ENCODE data around the gene MAPRE3.
A peak's percentile ranks its signal among the peaks of the same experiment; 100 is the strongest.

The MAPRE3 gene

DNA sequence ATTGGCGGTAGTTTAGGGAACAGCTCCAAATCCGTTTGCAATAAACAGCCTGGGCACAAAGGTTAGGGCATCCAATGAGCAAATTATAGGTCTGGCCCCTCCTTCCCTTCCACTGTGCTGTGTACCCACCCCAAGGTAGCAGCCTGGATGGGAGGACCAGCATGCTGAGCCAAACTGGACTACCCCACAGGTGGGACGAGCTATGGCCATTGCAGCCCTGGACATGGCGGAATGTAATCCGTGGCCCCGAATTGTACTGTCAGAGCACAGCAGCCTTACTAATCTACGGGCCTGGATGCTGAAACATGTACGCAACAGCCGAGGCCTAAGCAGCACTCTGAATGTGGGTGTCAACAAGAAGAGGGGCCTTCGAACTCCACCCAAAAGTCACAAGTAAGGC is 87.8 kb downstream of the MAPRE3 start:
- no peak for TF ChIP-seq Cebpa-rat (IDR thresholded peaks at IDR 0.05)
- H3K36me3 ChIP-seq: peaks cover 99% of the 10 kb centered on the region

DNA sequence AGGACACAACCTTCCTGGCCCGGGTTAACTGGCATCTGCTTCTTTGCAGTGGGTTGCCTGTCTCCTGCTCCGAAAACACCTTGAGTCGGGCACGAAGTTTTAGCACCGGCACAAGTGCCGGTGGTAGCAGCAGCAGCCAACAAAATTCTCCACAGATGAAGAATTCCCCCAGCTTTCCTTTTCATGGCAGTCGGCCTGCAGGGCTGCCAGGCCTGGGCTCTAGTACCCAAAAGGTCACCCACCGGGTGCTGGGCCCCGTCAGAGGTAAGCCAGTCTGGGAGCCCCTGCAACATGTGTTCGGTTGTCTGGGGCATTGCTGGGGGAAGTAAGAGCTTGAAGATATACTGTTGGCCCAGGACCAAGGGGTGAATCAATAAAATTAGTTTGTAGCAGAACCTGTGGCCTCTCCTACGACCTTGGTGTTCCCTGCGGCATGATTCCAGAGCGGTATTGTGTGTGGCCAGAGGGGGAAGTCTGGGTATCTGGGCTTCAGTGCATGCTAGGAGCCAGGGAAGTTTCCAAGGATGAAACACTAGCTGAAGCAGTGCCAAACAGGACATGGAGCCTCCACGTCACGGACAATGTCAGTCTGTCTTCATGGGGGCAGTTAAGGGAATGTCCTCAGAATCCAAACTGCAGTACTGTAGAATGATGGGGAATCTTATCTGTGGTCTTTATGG is 88.8 kb downstream of the MAPRE3 start:
- Histone ChIP-seq H3K4me1 (no peaks in the 10 kb centered on the region), H3K9me3 (no peaks in the 10 kb centered on the region), H3K9ac (no peak overlapping the region), H4K20me1 (peaks cover 7% of the 10 kb centered on the region; the same call in 1 of the 2 replicates), H3K4me2 (no peak overlapping the region), H3K27me3 (no peaks in the 10 kb centered on the region), H3K4me3 (no peak overlapping the region), H3K27ac (no peak overlapping the region), H3K36me3 (peaks cover 98% of the 10 kb centered on the region)
- TF ChIP-seq Cebpa-rat (IDR thresholded peaks at IDR 0.05): no peak

More for the DNA sequence above, 87.8 kb downstream of the MAPRE3 start:
- H3K27ac ChIP-seq: no peak overlapping the region
- H3K4me3 ChIP-seq: no peak overlapping the region
- H3K27me3 ChIP-seq: no peaks in the 10 kb centered on the region
- no peak overlapping the region for H3K4me2 ChIP-seq
- H4K20me1 ChIP-seq: peaks cover 7% of the 10 kb centered on the region; the same call in 1 of the 2 replicates
- no peaks in the 10 kb centered on the region for H3K9me3 ChIP-seq
- no peak overlapping the region for H3K9ac ChIP-seq
- H3K4me1 ChIP-seq: peaks cover under 1% of the 10 kb centered on the region; the same call in 1 of the 2 replicates

DNA sequence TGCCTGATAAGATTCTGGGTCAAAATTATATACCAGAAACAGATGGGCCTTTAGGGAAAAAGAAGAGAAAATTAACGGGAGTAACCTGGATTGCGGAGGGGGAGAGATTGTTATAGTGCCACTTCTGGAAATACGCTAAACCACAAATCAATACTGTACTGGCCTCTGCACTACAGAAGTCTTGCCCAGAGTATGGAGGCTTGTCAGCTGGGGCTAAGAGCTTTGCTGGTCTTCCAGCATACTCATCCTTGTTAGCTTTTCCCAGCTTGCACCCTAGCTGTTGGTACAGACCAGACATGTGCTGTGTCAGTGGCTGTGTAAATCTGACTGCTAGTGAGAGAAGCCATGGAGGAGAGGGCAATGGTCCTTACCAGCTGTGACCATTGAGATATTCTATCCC is 89.9 kb downstream of the MAPRE3 start:
- Histone ChIP-seq H3K4me3 (no peak overlapping the region), H3K4me1 (no peaks in the 10 kb centered on the region), H3K4me2 (no peak overlapping the region), H4K20me1 (peaks cover 7% of the 10 kb centered on the region; the same call in 1 of the 2 replicates), H3K27ac (no peak overlapping the region), H3K9ac (no peak overlapping the region; the same call in 1 of the 2 replicates), H3K9me3 (no peaks in the 10 kb centered on the region), H3K36me3 (peaks cover 96% of the 10 kb centered on the region), H3K27me3 (no peaks in the 10 kb centered on the region)
- no peak for TF ChIP-seq Cebpa-rat (IDR thresholded peaks at IDR 0.05)

DNA sequence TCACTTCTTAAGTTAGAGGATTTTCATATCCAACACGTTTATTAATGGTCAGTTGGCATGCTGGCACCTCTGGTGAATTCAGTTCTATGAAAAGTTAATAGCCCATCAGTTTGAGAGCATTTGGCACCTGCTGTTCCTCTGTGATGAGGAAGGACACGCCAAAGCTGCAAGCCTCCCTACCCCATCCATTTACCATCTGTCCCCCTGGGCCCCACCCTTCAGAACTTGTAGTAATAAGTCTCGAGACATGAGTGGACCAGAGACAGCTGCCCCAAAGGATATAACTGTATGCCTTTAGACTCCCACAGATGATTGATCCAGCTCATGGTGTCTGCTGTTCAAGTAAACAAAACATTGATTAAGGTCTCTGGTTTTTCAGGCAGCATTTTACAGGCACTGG is 94.7 kb downstream of the MAPRE3 start:
- H3K27me3 ChIP-seq: no peaks in the 10 kb centered on the region
- no peaks in the 10 kb centered on the region for H3K9me3 ChIP-seq
- H3K36me3 ChIP-seq: peaks cover 96% of the 10 kb centered on the region
- H3K4me3 ChIP-seq: no peak overlapping the region
- H3K27ac ChIP-seq: no peak overlapping the region
- peaks cover 20% of the 10 kb centered on the region for H3K4me1 ChIP-seq
- no peak overlapping the region for H3K9ac ChIP-seq
- no peak overlapping the region for H3K4me2 ChIP-seq
- peaks cover 49% of the 10 kb centered on the region for H4K20me1 ChIP-seq
- no peak for TF ChIP-seq Cebpa-rat (IDR thresholded peaks at IDR 0.05)

DNA sequence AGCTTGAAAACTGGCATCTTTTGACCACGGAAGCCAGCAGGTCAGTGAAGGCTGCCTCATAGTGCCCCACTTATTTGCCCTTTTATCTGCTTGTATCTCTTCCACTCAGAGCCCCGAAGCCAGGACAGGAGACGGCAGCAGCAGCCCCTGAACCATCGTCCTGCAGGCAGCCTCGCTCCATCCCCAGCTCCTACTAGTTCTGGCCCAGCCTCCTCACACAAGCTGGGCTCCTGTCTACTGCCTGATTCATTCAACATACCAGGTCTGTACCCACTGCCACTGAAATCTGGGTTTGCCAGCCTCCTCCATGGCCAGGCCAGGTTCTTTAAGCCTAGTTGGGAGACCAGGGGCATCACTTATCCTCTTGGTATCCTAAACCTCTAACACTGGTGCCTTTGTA is 96.9 kb downstream of the MAPRE3 start:
- Histone ChIP-seq H3K27me3 (no peaks in the 10 kb centered on the region), H3K4me3 (no peak overlapping the region), H4K20me1 (peaks cover 58% of the 10 kb centered on the region), H3K4me1 (peaks cover 32% of the 10 kb centered on the region), H3K27ac (no peak overlapping the region), H3K4me2 (no peak overlapping the region), H3K9me3 (no peaks in the 10 kb centered on the region), H3K36me3 (peaks cover 75% of the 10 kb centered on the region), H3K9ac (no peak overlapping the region)
- no peak for TF ChIP-seq Cebpa-rat (IDR thresholded peaks at IDR 0.05)

DNA sequence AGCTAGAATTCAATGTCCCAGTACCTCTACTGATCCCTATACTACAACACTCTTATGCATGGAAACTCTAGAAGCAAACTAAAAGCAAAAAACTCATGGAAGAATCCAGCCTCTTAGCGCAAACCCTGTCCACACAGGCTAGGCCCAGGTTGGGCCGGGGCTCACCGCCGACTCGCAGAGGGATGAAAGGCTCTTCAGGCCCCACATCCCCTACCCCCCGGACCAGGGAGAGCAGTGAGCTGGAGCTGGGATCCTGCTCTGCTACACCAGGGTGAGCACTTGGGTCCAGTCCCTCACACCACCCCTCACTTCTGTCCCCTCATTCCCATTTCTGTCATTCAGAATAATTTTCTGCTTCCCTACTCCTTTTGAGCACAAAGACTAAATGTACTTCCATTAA is 99.0 kb downstream of the MAPRE3 start:
- peak overlapping the region; percentile 100 for H3K4me2 ChIP-seq
- peaks cover 52% of the 10 kb centered on the region for H4K20me1 ChIP-seq
- no peak for TF ChIP-seq Cebpa-rat (IDR thresholded peaks at IDR 0.05)
- H3K4me3 ChIP-seq: peak overlapping the region; percentile 87; the same call in 1 of the 2 replicates
- H3K27me3 ChIP-seq: no peaks in the 10 kb centered on the region
- H3K9ac ChIP-seq: peak overlapping the region; percentile 90; the same call in 1 of the 2 replicates
- H3K4me1 ChIP-seq: peaks cover 53% of the 10 kb centered on the region
- H3K27ac ChIP-seq: peak overlapping the region; percentile 93; the same call in 1 of the 2 replicates
- peaks cover 57% of the 10 kb centered on the region for H3K36me3 ChIP-seq
- no peaks in the 10 kb centered on the region for H3K9me3 ChIP-seq

DNA sequence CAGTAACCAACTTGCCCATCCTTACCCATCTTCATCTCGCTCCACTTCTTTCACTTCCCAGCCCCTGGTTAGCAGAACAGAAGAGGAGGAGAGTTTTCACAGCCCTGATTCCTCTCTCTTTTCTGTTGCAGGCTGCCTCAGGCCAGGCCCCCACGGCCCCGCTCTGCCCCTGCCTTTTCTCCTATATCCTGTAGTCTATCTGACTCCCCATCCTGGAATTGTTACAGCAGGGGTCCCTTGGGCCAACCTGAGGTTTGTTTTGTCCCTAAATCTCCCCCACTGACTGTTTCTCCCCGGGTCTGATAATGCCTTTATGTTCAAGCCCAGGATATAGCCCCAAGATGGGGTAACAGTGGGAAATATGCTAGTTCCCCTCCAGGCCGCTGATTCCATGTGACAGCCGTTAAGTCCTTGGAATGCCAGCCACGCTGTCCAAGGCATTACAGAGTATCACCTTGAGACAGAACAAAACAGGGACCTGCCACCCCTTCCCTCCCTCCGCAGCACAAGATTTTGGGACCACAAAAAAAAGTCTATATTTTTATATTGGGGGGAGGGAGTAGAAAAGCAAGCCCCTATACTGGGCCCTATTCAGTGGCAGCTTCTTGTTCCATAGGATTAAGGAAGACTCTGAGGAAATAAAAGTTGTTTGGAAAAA is 99.7 kb downstream of the MAPRE3 start:
- no peaks in the 10 kb centered on the region for H3K27me3 ChIP-seq
- H3K4me1 ChIP-seq: peaks cover 59% of the 10 kb centered on the region
- H3K9ac ChIP-seq: peak overlapping the region; percentile 90
- peak overlapping the region; percentile 93 for H3K27ac ChIP-seq
- peaks cover 52% of the 10 kb centered on the region for H3K36me3 ChIP-seq
- H3K4me2 ChIP-seq: peak overlapping the region; percentile 100
- H4K20me1 ChIP-seq: peaks cover 52% of the 10 kb centered on the region
- no peaks in the 10 kb centered on the region for H3K9me3 ChIP-seq
- no peak for TF ChIP-seq Cebpa-rat (IDR thresholded peaks at IDR 0.05)
- peak overlapping the region; percentile 87 for H3K4me3 ChIP-seq

DNA sequence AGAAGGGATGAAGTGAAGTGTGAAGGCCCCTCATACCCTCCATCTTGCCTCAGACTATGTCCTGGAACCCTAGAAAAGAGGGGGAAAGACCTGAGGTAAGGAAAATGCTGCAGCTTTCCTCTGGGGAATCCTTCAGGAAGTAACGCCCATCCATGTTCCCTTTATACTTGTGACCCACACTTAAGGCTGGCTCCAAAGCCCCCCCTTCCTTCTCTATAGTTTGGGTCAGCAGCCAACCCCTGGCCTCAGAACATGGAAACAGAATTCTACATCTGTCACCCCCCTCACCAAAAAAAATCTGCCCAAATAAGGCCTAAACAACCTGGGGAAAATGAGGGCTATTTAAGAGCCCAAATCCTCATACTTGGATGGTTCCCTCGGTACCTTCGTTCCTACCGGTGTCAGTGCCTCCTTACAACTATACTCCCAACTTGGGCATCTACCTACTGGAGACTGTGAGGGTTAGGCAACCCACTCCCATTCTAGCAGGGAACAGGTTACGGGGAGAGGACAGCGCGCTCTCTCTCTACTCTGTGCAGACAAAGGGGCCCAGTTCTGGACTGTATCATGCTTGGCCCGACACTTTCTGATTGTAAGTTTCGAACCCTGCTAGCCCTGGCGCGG is 100.3 kb downstream of the MAPRE3 start:
- Histone ChIP-seq H3K4me1 (peaks cover 66% of the 10 kb centered on the region), H3K27me3 (no peaks in the 10 kb centered on the region), H3K9me3 (no peaks in the 10 kb centered on the region), H4K20me1 (peaks cover 50% of the 10 kb centered on the region), H3K36me3 (peaks cover 45% of the 10 kb centered on the region), H3K4me3 (peak overlapping the region; percentile 87), H3K4me2 (peak overlapping the region; percentile 100), H3K9ac (peak overlapping the region; percentile 90), H3K27ac (peak overlapping the region; percentile 93)
- TF ChIP-seq Cebpa-rat (IDR thresholded peaks at IDR 0.05): no peak

DNA sequence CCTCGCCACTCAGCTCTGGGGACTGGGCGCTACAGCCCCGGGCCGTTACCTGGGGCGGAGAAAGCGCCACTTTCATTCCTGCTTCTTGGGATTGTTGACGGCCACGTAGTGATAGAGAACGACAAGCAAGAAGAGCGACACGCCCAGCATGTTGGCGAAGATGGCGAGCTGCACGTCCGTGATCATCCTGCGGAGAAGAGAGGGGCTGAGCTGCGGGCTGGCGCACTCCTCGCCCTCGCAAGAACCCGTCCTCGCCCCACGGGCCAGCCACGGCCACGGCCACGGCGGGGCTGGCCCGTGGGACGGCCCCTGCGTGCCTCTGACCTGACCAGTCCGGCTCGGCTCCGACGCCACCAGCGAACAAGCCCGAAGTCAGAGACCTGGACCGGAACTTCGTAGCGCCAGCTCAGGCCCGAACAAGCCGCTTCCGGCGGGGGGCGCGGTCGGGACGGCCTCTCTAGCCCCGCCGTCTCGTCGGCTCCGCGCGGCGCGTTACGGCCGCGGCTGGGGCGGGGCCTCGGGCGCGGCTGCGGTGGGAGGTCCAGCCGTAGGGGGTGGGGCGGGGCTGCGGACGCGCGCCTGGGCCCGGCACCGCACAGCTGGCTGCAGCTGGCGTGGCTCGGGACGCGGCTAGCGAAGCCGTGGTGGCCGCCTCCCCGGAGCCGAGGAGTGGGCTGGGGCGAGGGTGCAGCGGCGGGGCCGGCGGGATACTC is 101.0 kb downstream of the MAPRE3 start, which contains the start of gene OST4:
OST4 (minus strand) TSS at position 378 of the 713 bp plus-strand sequence.
- peaks cover 39% of the 10 kb centered on the region for H3K36me3 ChIP-seq
- no peak for TF ChIP-seq Cebpa-rat (IDR thresholded peaks at IDR 0.05)
- peaks cover 43% of the 10 kb centered on the region for H4K20me1 ChIP-seq
- no peaks in the 10 kb centered on the region for H3K9me3 ChIP-seq
- peak within 1 kb of the TSS; percentile 90 for H3K9ac ChIP-seq
- peak within 1 kb of the TSS; percentile 100 for H3K4me2 ChIP-seq
- H3K4me3 ChIP-seq: peak within 1 kb of the TSS; percentile 87
- H3K27ac ChIP-seq: peak within 1 kb of the TSS; percentile 93
- H3K4me1 ChIP-seq: peaks cover 73% of the 10 kb centered on the region
- H3K27me3 ChIP-seq: no peaks in the 10 kb centered on the region
